BJ (cell line): ENCODE measurements around the gene CTSA. TPM values are rescaled to one million over a fixed set of nuclear protein-coding genes. Genes with fewer than 3 reads are reported as not detected.

Source experiments
- CTCF ChIA-PET: fragments of 350-600 bp; formaldehyde crosslinking; extraction: SDS; loops from one replicate; lab custom pipeline; 2021; ENCODE audit warnings: antibody characterized with exemption, inconsistent platforms; lab: Yijun Ruan, JAX
- POLR2A ChIA-PET: fragments of 300-600 bp; sonication (Branson Sonifier 250); formaldehyde crosslinking; extraction: SDS; loops from one replicate; lab custom pipeline; 2021; ENCODE audit warnings: antibody characterized with exemption; lab: Charles Lee
- DNase-seq: peaks from one replicate; pipeline ENCODE4 v3.0.0-alpha.2; 2011; ENCODE audit warnings: low read depth
- H3K27me3 ChIP-seq: 2 replicates; pipeline ENCODE4 v1.6.0; 2011; ENCODE audit warnings: low read length; ENCODE audit not compliant: control insufficient read depth, insufficient read depth
- H3K36me3 ChIP-seq: 2 replicates; pipeline ENCODE4 v1.5.1; 2011; ENCODE audit warnings: low read length; ENCODE audit not compliant: control insufficient read depth, insufficient read depth
- H3K4me3 ChIP-seq: 2 replicates; pipeline ENCODE4 v1.5.1; 2011; ENCODE audit warnings: low read depth, mild to moderate bottlenecking, control low read depth, low read length
- CTCF ChIP-seq: IDR thresholded peaks from 2 replicates; pipeline ENCODE4 v1.5.1; 2011; ENCODE audit warnings: low read depth, mild to moderate bottlenecking, control low read depth, inconsistent platforms, low read length, moderate library complexity; ENCODE audit not compliant: insufficient read depth
- polyA plus RNA-seq: library from polyadenylated mRNA; depleted of rRNA; stranded (reverse); fragments of >200 nt; gene quantifications from 2 replicates; pipeline ENCODE4 v1.2.3, GENCODE V29; 2011

Gene CTSA
- polyA plus RNA-seq, 1 experiment: 408 TPM

- Histone ChIP-seq H3K27me3 (no peaks in the 10 kb centered on the region), H3K4me3 (peak within 1 kb of the TSS; percentile 25), H3K36me3 (no peaks in the 10 kb centered on the region)
- POLR2A ChIA-PET: no interaction called here
- CTCF ChIA-PET: interaction anchor here (1.0 kb wide), 1 partner anchor 22 kb away, joined by 3 read pairs; no protein-coding TSS in a partner anchor
- TF ChIP-seq CTCF: no peak
- DNase-seq: no peak
Observed at GRCh38 chr20:45911486-45912343, 20.6 kb downstream of the CTSA start, which contains the start of gene PLTP. Gene PLTP (minus strand): TSS chr20:45912155. CDS start chr20:45911452, 703 bp downstream.

- CTCF ChIA-PET: no interaction called here
- Histone ChIP-seq H3K36me3 (no peaks in the 10 kb centered on the region), H3K27me3 (no peaks in the 10 kb centered on the region), H3K4me3 (no peak overlapping the region; the same call in 1 of the 2 replicates)
- DNase-seq: no peak
- POLR2A ChIA-PET: no interaction called here
- TF ChIP-seq CTCF: no peak
Observed at GRCh38 chr20:45912344-45912682, 21.2 kb downstream of the CTSA start.

GRCh38 chr20:45913116-45913515 lies 22.0 kb downstream of the CTSA start:
- ChIA-PET CTCF (no interaction called here), POLR2A (no interaction called here)
- Histone ChIP-seq H3K27me3 (no peaks in the 10 kb centered on the region), H3K36me3 (no peaks in the 10 kb centered on the region), H3K4me3 (no peak overlapping the region)
- no peak for DNase-seq
- TF ChIP-seq CTCF: no peak

GRCh38 chr20:45917790-45918141 lies 26.6 kb downstream of the CTSA start:
- ChIA-PET POLR2A (no interaction called here), CTCF (interaction anchor here (0.7 to 1.1 kb wide), 2 partner anchors 12 to 27 kb away, joined by 3 read pairs; no protein-coding TSS in a partner anchor)
- no peak for DNase-seq
- TF ChIP-seq CTCF: no peak
- Histone ChIP-seq H3K36me3 (no peaks in the 10 kb centered on the region), H3K4me3 (no peak overlapping the region), H3K27me3 (no peaks in the 10 kb centered on the region)

- DNase-seq: no peak
- H3K4me3 ChIP-seq: no peak overlapping the region
- ChIA-PET CTCF (interaction anchor here (0.7 to 1.1 kb wide), 2 partner anchors 12 to 28 kb away, joined by 3 read pairs; no protein-coding TSS in a partner anchor), POLR2A (interaction anchor here (0.6 kb wide), 1 partner anchor 15 kb away, joined by 6 read pairs; no protein-coding TSS in a partner anchor)
- no peak for TF ChIP-seq CTCF
- no peaks in the 10 kb centered on the region for H3K36me3 ChIP-seq
- no peaks in the 10 kb centered on the region for H3K27me3 ChIP-seq
Observed at GRCh38 chr20:45918182-45918737, 27.1 kb downstream of the CTSA start.
